Stimulated activated CD4-positive, alpha-beta T cell treated with anti-CD3 and anti-CD28 coated beads, Interleukin-4, amount 100 ng/mL, for 1 hour (primary cell): ENCODE measurements around the gene PSMD7.

Experiments used
- DNase-seq: peaks from one replicate; pipeline ENCODE4 v3.0.0-alpha.2; 2020

PSMD7 gene

GRCh38 chr16:74296432-74297144, at the start of gene PSMD7:
Gene PSMD7, plus strand, starts transcription at chr16:74296814. Its CDS starts 101 bp downstream, at chr16:74296915.
- DNase-seq: peak; percentile 88

- DNase-seq: no peak
Observed at GRCh38 chr16:74249254-74249653, 47.4 kb upstream of the PSMD7 start.

GRCh38 chr16:74249846-74250245, 46.8 kb upstream of the PSMD7 start:
- DNase-seq: no peak

GRCh38 chr16:74252329-74252728, 44.3 kb upstream of the PSMD7 start:
- no peak for DNase-seq

GRCh38 chr16:74253161-74253938, 43.3 kb upstream of the PSMD7 start:
- no peak for DNase-seq

GRCh38 chr16:74257061-74257460, 39.6 kb upstream of the PSMD7 start:
- DNase-seq: no peak

GRCh38 chr16:74261068-74261467, 35.5 kb upstream of the PSMD7 start:
- DNase-seq: no peak

GRCh38 chr16:74264811-74265210, 31.8 kb upstream of the PSMD7 start:
- DNase-seq: no peak

GRCh38 chr16:74268372-74268782, 28.2 kb upstream of the PSMD7 start:
- no peak for DNase-seq

- DNase-seq: no peak
Observed at GRCh38 chr16:74271872-74272271, 24.7 kb upstream of the PSMD7 start.

GRCh38 chr16:74275031-74275636, 21.5 kb upstream of the PSMD7 start:
- no peak for DNase-seq

- DNase-seq: no peak
Observed at GRCh38 chr16:74275711-74276110, 20.9 kb upstream of the PSMD7 start.

- DNase-seq: no peak
Observed at GRCh38 chr16:74277974-74278373, 18.6 kb upstream of the PSMD7 start.

- DNase-seq: no peak
Observed at GRCh38 chr16:74279266-74279665, 17.3 kb upstream of the PSMD7 start.

GRCh38 chr16:74279805-74280204, 16.8 kb upstream of the PSMD7 start:
- DNase-seq: no peak

- no peak for DNase-seq
Observed at GRCh38 chr16:74280448-74280847, 16.2 kb upstream of the PSMD7 start.

- no peak for DNase-seq
Observed at GRCh38 chr16:74281300-74281699, 15.3 kb upstream of the PSMD7 start.

GRCh38 chr16:74283716-74284115, 12.9 kb upstream of the PSMD7 start:
- DNase-seq: no peak

- no peak for DNase-seq
Observed at GRCh38 chr16:74288065-74288464, 8.5 kb upstream of the PSMD7 start.

GRCh38 chr16:74290356-74290755, 6.3 kb upstream of the PSMD7 start:
- DNase-seq: no peak

- no peak for DNase-seq
Observed at GRCh38 chr16:74291176-74291575, 5.4 kb upstream of the PSMD7 start.

GRCh38 chr16:74291577-74292208, 4.9 kb upstream of the PSMD7 start:
- DNase-seq: no peak

- no peak for DNase-seq
Observed at GRCh38 chr16:74296104-74296431, 546 bp upstream of the PSMD7 start.
